SK-N-SH (cell line): ENCODE results near the gene PLIN1. TPM values are rescaled to one million over a fixed set of nuclear protein-coding genes. Genes with fewer than 3 reads are reported as not detected.

ENCODE experiments used
- CTCF ChIA-PET: fragments of 300-600, 350-600 bp; formaldehyde crosslinking; extraction: SDS; loops from one replicate; lab custom pipeline; 2021; lab: Yijun Ruan, JAX
- POLR2A ChIA-PET: fragments of 350-600 bp; sonication (Branson Sonifier 250); formaldehyde crosslinking; extraction: SDS; loops from one replicate; lab custom pipeline; 2020; ENCODE audit warnings: antibody characterized with exemption, inconsistent platforms; lab: Yijun Ruan, JAX
- DNase-seq: peaks from one replicate; pipeline ENCODE4 v3.0.0; 2012
- H2AFZ ChIP-seq: fragments of 200-600 bp; sonication (generic); 2 replicates; pipeline ENCODE4 v1.8.1; 2016; ENCODE audit warnings: antibody characterized with exemption, mild to moderate bottlenecking, low read depth
- H3F3A ChIP-seq: fragments of 200-600 bp; sonication (generic); replicated peaks from 2 replicates; pipeline ENCODE3; 2016; ENCODE audit warnings: antibody characterized with exemption, mild to moderate bottlenecking; ENCODE audit not compliant: insufficient read depth
- H3K27ac ChIP-seq, 2 experiments: fragments of 200-500 bp in 1 of 2; fragments of 200-600 bp in 1 of 2; sonication (Bioruptor generic) in 1 of 2; sonication (generic), shearing (Covaris generic) in 1 of 2; 2 replicates each; pipeline versions ENCODE4 v1.5.1 to v1.6.1; 2014 to 2016; ENCODE audit warnings: low read depth in 2 of 2, inconsistent platforms in 1 of 2, low read length in 1 of 2, mild to moderate bottlenecking in 1 of 2, mixed read lengths in 1 of 2
- H3K27me3 ChIP-seq: fragments of 200-600 bp; sonication (generic), shearing (Covaris generic); 2 replicates; pipeline ENCODE4 v1.6.1; 2016; ENCODE audit warnings: mixed run types; ENCODE audit not compliant: insufficient read depth
- H3K36me3 ChIP-seq, 2 experiments: fragments of 200-500 bp in 1 of 2; fragments of 200-600 bp in 1 of 2; sonication (Bioruptor generic) in 1 of 2; sonication (generic) in 1 of 2; replicated peaks in 1 of 2; 2 replicates each; pipeline versions ENCODE3 to v1.5.1; 2014 to 2016; ENCODE audit warnings: low read length in 1 of 2, mild to moderate bottlenecking in 1 of 2; ENCODE audit not compliant: insufficient read depth in 2 of 2, control insufficient read depth in 1 of 2
- H3K4me1 ChIP-seq, 2 experiments: fragments of 200-500 bp in 1 of 2; fragments of 200-600 bp in 1 of 2; sonication (Bioruptor generic) in 1 of 2; sonication (generic), shearing (Covaris generic) in 1 of 2; 2 replicates each; pipeline versions ENCODE4 v1.5.1 to v1.6.1; 2014 to 2016; ENCODE audit warnings: low read depth in 1 of 2, low read length in 1 of 2, mixed run types in 1 of 2; ENCODE audit not compliant: insufficient read depth in 2 of 2, control insufficient read depth in 1 of 2
- H3K4me2 ChIP-seq: fragments of 200-600 bp; sonication (generic), shearing (Covaris generic); 2 replicates; pipeline ENCODE4 v1.6.1; 2017; ENCODE audit warnings: mixed run types
- H3K4me3 ChIP-seq, 2 experiments: fragments of 200-500 bp in 1 of 2; fragments of 200-600 bp in 1 of 2; sonication (Bioruptor generic) in 1 of 2; sonication (generic), shearing (Covaris generic) in 1 of 2; 2 replicates each; pipeline versions ENCODE4 v1.5.1 to v1.8.1; 2014 to 2016; ENCODE audit warnings: low read depth in 2 of 2, inconsistent platforms in 1 of 2, low read length in 1 of 2, mild to moderate bottlenecking in 1 of 2, mixed read lengths in 1 of 2, moderate library complexity in 1 of 2
- H3K79me2 ChIP-seq: fragments of 200-600 bp; sonication (generic); 2 replicates; pipeline ENCODE4 v1.8.1; 2017; ENCODE audit warnings: mild to moderate bottlenecking; ENCODE audit not compliant: insufficient read depth
- H3K9ac ChIP-seq: fragments of 200-600 bp; sonication (generic); 2 replicates; pipeline ENCODE4 v1.6.1; 2017; ENCODE audit warnings: mixed run types
- H3K9me2 ChIP-seq: fragments of 200-600 bp; sonication (generic); 2 replicates; pipeline ENCODE4 v1.6.1; 2017; ENCODE audit warnings: mixed run types
- H3K9me3 ChIP-seq: fragments of 200-600 bp; sonication (generic); 2 replicates; pipeline ENCODE4 v1.6.1; 2017; ENCODE audit warnings: mixed run types, mild to moderate bottlenecking, moderate library complexity
- H4K20me1 ChIP-seq: fragments of 200-600 bp; sonication (generic); 2 replicates; pipeline ENCODE4 v1.6.1; 2017; ENCODE audit warnings: mild to moderate bottlenecking, mixed run types; ENCODE audit not compliant: insufficient read depth
- CTCF ChIP-seq: fragments of 200-600 bp; sonication (generic); IDR thresholded peaks from 2 replicates; pipeline ENCODE4 v1.6.1; 2017; ENCODE audit warnings: antibody characterized with exemption, mild to moderate bottlenecking, moderate library complexity
- ELF1 ChIP-seq: IDR thresholded peaks from 2 replicates; pipeline ENCODE4 v1.4.0; 2012
- EP300 ChIP-seq, 2 experiments: IDR thresholded peaks; 2 replicates each; pipeline versions ENCODE4 v1.4.0 to v1.6.1; 2012; ENCODE audit warnings: borderline replicate concordance in 1 of 2, low read depth in 1 of 2, low read length in 1 of 2
- EZH2phosphoT487 ChIP-seq: fragments of 200-600 bp; sonication (generic); IDR thresholded peaks from 2 replicates; pipeline ENCODE4 v1.6.1; 2017; ENCODE audit warnings: low read depth, mixed run types, mild to moderate bottlenecking, antibody characterized with exemption, moderate library complexity, borderline replicate concordance
- GATA2 ChIP-seq: sonication (generic); formaldehyde crosslinking; IDR thresholded peaks from 2 replicates; pipeline ENCODE4 v1.5.0; 2020; ENCODE audit warnings: mild to moderate bottlenecking, missing genetic modification reagents
- IRF3 ChIP-seq: fragments of 150-350 bp; IDR thresholded peaks from 2 replicates; pipeline ENCODE4 v1.6.1; 2016; ENCODE audit warnings: mild to moderate bottlenecking, low read depth, low read length
- JUND ChIP-seq: IDR thresholded peaks from 2 replicates; pipeline ENCODE4 v1.4.0; 2012
- MXI1 ChIP-seq: IDR thresholded peaks from 2 replicates; pipeline ENCODE4 v1.6.1; 2012; ENCODE audit warnings: mild to moderate bottlenecking, low read depth, low read length, improper control_type of control experiment
- NFIC ChIP-seq: IDR thresholded peaks from 2 replicates; pipeline ENCODE4 v1.4.0; 2012; ENCODE audit warnings: borderline replicate concordance
- RCOR1 ChIP-seq: fragments of 150-350 bp; IDR thresholded peaks from 2 replicates; pipeline ENCODE4 v1.6.1; 2017; ENCODE audit warnings: antibody characterized with exemption, low read length
- REST ChIP-seq: IDR thresholded peaks from 2 replicates; pipeline ENCODE4 v1.6.1; 2012; ENCODE audit warnings: mild to moderate bottlenecking, low read depth, low read length, moderate library complexity
- RFX5 ChIP-seq: IDR thresholded peaks from 2 replicates; pipeline ENCODE4 v1.6.1; 2012; ENCODE audit warnings: mild to moderate bottlenecking, improper control_type of control experiment, low read length
- RXRA ChIP-seq: IDR thresholded peaks from 2 replicates; pipeline ENCODE4 v1.4.0; 2012; ENCODE audit warnings: low read depth, mild to moderate bottlenecking, borderline replicate concordance
- SIN3A ChIP-seq: IDR thresholded peaks from 2 replicates; pipeline ENCODE4 v1.6.1; 2012; ENCODE audit warnings: low read depth, mild to moderate bottlenecking, low read length, moderate library complexity, borderline replicate concordance
- SMC3 ChIP-seq: IDR thresholded peaks from 2 replicates; pipeline ENCODE4 v1.6.1; 2012; ENCODE audit warnings: low read depth, low read length, improper control_type of control experiment
- TAF1 ChIP-seq: IDR thresholded peaks from 2 replicates; pipeline ENCODE4 v1.6.1; 2012; ENCODE audit warnings: low read depth, mild to moderate bottlenecking, low read length, moderate library complexity, borderline replicate concordance
- USF2 ChIP-seq: fragments of 150-350 bp; IDR thresholded peaks from 2 replicates; pipeline ENCODE4 v1.6.1; 2017; ENCODE audit warnings: antibody characterized with exemption, low read length, low read depth, borderline replicate concordance
- polyA plus RNA-seq, 3 experiments: library from polyadenylated mRNA; depleted of rRNA; stranded (reverse); fragments of >200 nt; gene quantifications; 2 replicates each; pipeline ENCODE4 v1.2.3, GENCODE V29; 2012
- TF ChIP-seq, protein P1 (sequence below): IDR thresholded peaks from 2 replicates; pipeline ENCODE4 v1.4.0; 2012; ENCODE audit warnings: low read depth, borderline replicate concordance

The PLIN1 gene
- polyA plus RNA-seq, 1 of the 3 experiments (the other 2 are of a cell fraction): 0.08 TPM

- no peaks in the 10 kb centered on the region for H3K36me3 ChIP-seq
- no peak for DNase-seq
- H4K20me1 ChIP-seq: no peaks in the 10 kb centered on the region
- no peak overlapping the region for H3K4me3 ChIP-seq
- H3K9ac ChIP-seq: no peak overlapping the region
- CTCF ChIA-PET: interaction anchor here (2.5 kb wide), 1 partner anchor 31 kb away, joined by 9 read pairs; no protein-coding TSS in a partner anchor
- H3K27me3 ChIP-seq: peaks cover 5% of the 10 kb centered on the region; the same call in 1 of the 2 replicates
- H3K79me2 ChIP-seq: no peaks in the 10 kb centered on the region
- H3K9me2 ChIP-seq: no peaks in the 10 kb centered on the region
- H3K4me2 ChIP-seq: no peak overlapping the region
- no peak overlapping the region for H3K27ac ChIP-seq
- H3F3A ChIP-seq: no peaks in the 10 kb centered on the region
- no peaks in the 10 kb centered on the region for H3K9me3 ChIP-seq
- peaks cover 0 to 6% of the 10 kb centered on the region in 2 experiments; a peak in 1 of 4 replicates for H3K4me1 ChIP-seq
- POLR2A ChIA-PET: no interaction called here
- TF ChIP-seq EZH2phosphoT487 (no peak), CTCF (no peak), RXRA (no peak), SMC3 (no peak), USF2 (no peak), JUND (no peak), GATA2 (CRISPR knock-in tag) (no peak), NFIC (no peak), IRF3 (no peak), SIN3A (no peak), RCOR1 (no peak), MXI1 (no peak), TAF1 (no peak), REST (no peak), ELF1 (no peak), RFX5 (no peak), EP300 (IDR thresholded peaks at IDR 0.05; ENCODE audit: borderline replicate concordance in 1 of 2, low read depth in 1 of 2, low read length in 1 of 2) (no peak)
- TF ChIP-seq, protein P1, sequence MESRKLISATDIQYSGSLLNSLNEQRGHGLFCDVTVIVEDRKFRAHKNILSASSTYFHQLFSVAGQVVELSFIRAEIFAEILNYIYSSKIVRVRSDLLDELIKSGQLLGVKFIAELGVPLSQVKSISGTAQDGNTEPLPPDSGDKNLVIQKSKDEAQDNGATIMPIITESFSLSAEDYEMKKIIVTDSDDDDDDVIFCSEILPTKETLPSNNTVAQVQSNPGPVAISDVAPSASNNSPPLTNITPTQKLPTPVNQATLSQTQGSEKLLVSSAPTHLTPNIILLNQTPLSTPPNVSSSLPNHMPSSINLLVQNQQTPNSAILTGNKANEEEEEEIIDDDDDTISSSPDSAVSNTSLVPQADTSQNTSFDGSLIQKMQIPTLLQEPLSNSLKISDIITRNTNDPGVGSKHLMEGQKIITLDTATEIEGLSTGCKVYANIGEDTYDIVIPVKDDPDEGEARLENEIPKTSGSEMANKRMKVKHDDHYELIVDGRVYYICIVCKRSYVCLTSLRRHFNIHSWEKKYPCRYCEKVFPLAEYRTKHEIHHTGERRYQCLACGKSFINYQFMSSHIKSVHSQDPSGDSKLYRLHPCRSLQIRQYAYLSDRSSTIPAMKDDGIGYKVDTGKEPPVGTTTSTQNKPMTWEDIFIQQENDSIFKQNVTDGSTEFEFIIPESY: no peak
- H2AFZ ChIP-seq: no peak overlapping the region
Observed at GRCh38 chr15:89704411-89704810, 25.2 kb upstream of the PLIN1 start.
